HepG2 (cell line): ENCODE data around the gene SRD5A3. TPM values are rescaled to one million over a fixed set of nuclear protein-coding genes. Genes with fewer than 3 reads are reported as not detected.

Experiments
- BORCS8-MEF2B ChIP-seq: sonication (generic); formaldehyde crosslinking; IDR thresholded peaks from 2 replicates; pipeline ENCODE4 v1.8.0; 2022; ENCODE audit warnings: mild to moderate bottlenecking, missing genetic modification reagents
- CC2D1A ChIP-seq: sonication (generic); formaldehyde crosslinking; IDR thresholded peaks from 2 replicates; pipeline ENCODE4 v1.8.1; 2023; ENCODE audit warnings: mild to moderate bottlenecking, missing genetic modification reagents
- FOXC1 ChIP-seq: sonication (generic); formaldehyde crosslinking; IDR thresholded peaks from 2 replicates; pipeline ENCODE4 v1.8.0; 2022; ENCODE audit warnings: mild to moderate bottlenecking, missing genetic modification reagents, borderline replicate concordance
- FOXP1 ChIP-seq, 2 experiments: fragments of 450-650 bp in 1 of 2; IDR thresholded peaks; 2 replicates each; pipeline ENCODE4 v1.6.1; 2017 to 2018; ENCODE audit warnings: antibody characterized with exemption in 1 of 2
- GLI4 ChIP-seq: sonication (generic); formaldehyde crosslinking; IDR thresholded peaks from 2 replicates; pipeline ENCODE4 v1.5.1; 2020; ENCODE audit warnings: missing genetic modification reagents, mild to moderate bottlenecking, moderate library complexity, borderline replicate concordance
- IRX3 ChIP-seq: sonication (generic); formaldehyde crosslinking; IDR thresholded peaks from 2 replicates; pipeline ENCODE4 v1.8.1; 2023; ENCODE audit warnings: mild to moderate bottlenecking, low read depth, missing genetic modification reagents, borderline replicate concordance
- MAF1 ChIP-seq: sonication (generic); formaldehyde crosslinking; IDR thresholded peaks from 2 replicates; pipeline ENCODE4 v1.5.0; 2020; ENCODE audit warnings: missing genetic modification reagents, borderline replicate concordance
- MAZ ChIP-seq, 2 experiments: sonication (generic) in 1 of 2; formaldehyde crosslinking in 1 of 2; IDR thresholded peaks; 2 replicates each; pipeline versions ENCODE4 v1.5.0 to v1.6.1; 2012 to 2020; ENCODE audit warnings: low read depth in 2 of 2, mild to moderate bottlenecking in 2 of 2, borderline replicate concordance in 1 of 2, improper control_type of control experiment in 1 of 2, low read length in 1 of 2, missing genetic modification reagents in 1 of 2, moderate library complexity in 1 of 2
- NFE2L2 ChIP-seq: fragments of 150-350 bp; IDR thresholded peaks from 2 replicates; pipeline ENCODE4 v1.6.1; 2014; ENCODE audit warnings: low read length
- NFIC ChIP-seq: IDR thresholded peaks from 2 replicates; pipeline ENCODE4 v1.6.1; 2012; ENCODE audit warnings: mild to moderate bottlenecking, low read length, inconsistent platforms
- PBX3 ChIP-seq: sonication (generic); formaldehyde crosslinking; IDR thresholded peaks from 2 replicates; pipeline ENCODE4 v1.8.1; 2023; ENCODE audit warnings: missing genetic modification reagents, inconsistent platforms, borderline replicate concordance
- PTBP1 ChIP-seq: fragments of 200-400 bp; formaldehyde crosslinking; IDR thresholded peaks from 2 replicates; pipeline ENCODE4 v1.6.1; 2018; ENCODE audit warnings: low read length, low read depth; ENCODE audit not compliant: poor library complexity, severe bottlenecking
- RFXANK ChIP-seq: IDR thresholded peaks from 2 replicates; pipeline ENCODE4 v1.6.1; 2016
- RXRB ChIP-seq: IDR thresholded peaks from 2 replicates; pipeline ENCODE4 v1.6.1; 2016; ENCODE audit warnings: borderline replicate concordance, missing genetic modification reagents, missing compliant biosample characterization
- SETDB1 ChIP-seq: sonication (generic); formaldehyde crosslinking; IDR thresholded peaks from 2 replicates; pipeline ENCODE4 v1.5.1; 2020; ENCODE audit warnings: missing genetic modification reagents, mild to moderate bottlenecking, borderline replicate concordance
- SNAPC2 ChIP-seq: sonication (generic); formaldehyde crosslinking; IDR thresholded peaks from 2 replicates; pipeline ENCODE4 v1.8.1; 2022; ENCODE audit warnings: mild to moderate bottlenecking, missing genetic modification reagents
- SRY ChIP-seq: sonication (generic); formaldehyde crosslinking; IDR thresholded peaks from 2 replicates; pipeline ENCODE4 v1.8.0; 2022; ENCODE audit warnings: mild to moderate bottlenecking, missing genetic modification reagents
- TAF15 ChIP-seq: fragments of 200-400 bp; formaldehyde crosslinking; IDR thresholded peaks from one replicate; pipeline ENCODE4 v1.6.1; 2018; ENCODE audit warnings: mild to moderate bottlenecking, low read depth, low read length; ENCODE audit not compliant: poor library complexity, severe bottlenecking
- THAP7 ChIP-seq: sonication (generic); formaldehyde crosslinking; IDR thresholded peaks from 2 replicates; pipeline ENCODE4 v1.8.1; 2023; ENCODE audit warnings: mild to moderate bottlenecking, missing genetic modification reagents
- U2AF1 ChIP-seq: fragments of 200-400 bp; formaldehyde crosslinking; optimal IDR thresholded peaks from 2 replicates; pipeline ENCODE3; 2017; ENCODE audit warnings: mild to moderate bottlenecking, low read depth, low read length
- ZNF160 ChIP-seq: sonication (generic); formaldehyde crosslinking; IDR thresholded peaks from 2 replicates; pipeline ENCODE4 v1.8.0; 2022; ENCODE audit warnings: mild to moderate bottlenecking, inconsistent platforms, missing genetic modification reagents
- ZNF350 ChIP-seq: sonication (generic); formaldehyde crosslinking; IDR thresholded peaks from 2 replicates; pipeline ENCODE4 v1.4.0; 2020; ENCODE audit warnings: mild to moderate bottlenecking, low read depth, missing genetic modification reagents, borderline replicate concordance
- ZNF382 ChIP-seq: sonication (generic); formaldehyde crosslinking; IDR thresholded peaks from 2 replicates; pipeline ENCODE4 v1.5.0; 2020; ENCODE audit warnings: missing genetic modification reagents, mild to moderate bottlenecking, borderline replicate concordance
- ZNF766 ChIP-seq: sonication (generic); formaldehyde crosslinking; IDR thresholded peaks from 2 replicates; pipeline ENCODE4 v1.5.0; 2020; ENCODE audit warnings: missing genetic modification reagents, borderline replicate concordance
- ZNF781 ChIP-seq: sonication (generic); formaldehyde crosslinking; IDR thresholded peaks from 2 replicates; pipeline ENCODE4 v1.5.1; 2020; ENCODE audit warnings: borderline replicate concordance, mild to moderate bottlenecking, missing genetic modification reagents; ENCODE audit errors: not compliant biosample characterization
- ZNF878 ChIP-seq: sonication (generic); formaldehyde crosslinking; IDR thresholded peaks from 2 replicates; pipeline ENCODE4 v1.8.1; 2023; ENCODE audit warnings: mild to moderate bottlenecking, missing genetic modification reagents, moderate library complexity
- polyA plus RNA-seq, 8 experiments: library from polyadenylated mRNA; depleted of rRNA in 3 of 8; stranded (reverse) in 7 of 8; unstranded in 1 of 8; fragments of >200 nt; fragmentation: Illumina TruSeq in 4 of 8; extraction: Trizol in 4 of 8; gene quantifications; 2 replicates each; pipeline versions ENCODE4 v1.2.1 to v1.2.3, GENCODE V29; 2011 to 2016; ENCODE audit warnings: low read depth in 4 of 8, missing spikeins in 1 of 8, mixed read lengths in 1 of 8; ENCODE audit not compliant: insufficient read depth in 1 of 8
- total RNA-seq, 5 experiments: library from RNA; depleted of rRNA; stranded (reverse); fragments of >200 nt; fragmentation: Illumina TruSeq; extraction: Trizol; gene quantifications; 2 replicates each; pipeline ENCODE4 v1.2.3, GENCODE V29; 2016; ENCODE audit warnings: low read depth in 1 of 5
- TF ChIP-seq, protein P1 (sequence below): IDR thresholded peaks from 2 replicates; pipeline ENCODE4 v1.6.1; 2016; ENCODE audit warnings: control low read depth

Gene SRD5A3
- total and polyA plus RNA-seq, 2 of the 13 experiments (the other 11 are each of a cell fraction or from before 2014, with no cell fraction given) = 12.4 to 18.4 TPM

DNA sequence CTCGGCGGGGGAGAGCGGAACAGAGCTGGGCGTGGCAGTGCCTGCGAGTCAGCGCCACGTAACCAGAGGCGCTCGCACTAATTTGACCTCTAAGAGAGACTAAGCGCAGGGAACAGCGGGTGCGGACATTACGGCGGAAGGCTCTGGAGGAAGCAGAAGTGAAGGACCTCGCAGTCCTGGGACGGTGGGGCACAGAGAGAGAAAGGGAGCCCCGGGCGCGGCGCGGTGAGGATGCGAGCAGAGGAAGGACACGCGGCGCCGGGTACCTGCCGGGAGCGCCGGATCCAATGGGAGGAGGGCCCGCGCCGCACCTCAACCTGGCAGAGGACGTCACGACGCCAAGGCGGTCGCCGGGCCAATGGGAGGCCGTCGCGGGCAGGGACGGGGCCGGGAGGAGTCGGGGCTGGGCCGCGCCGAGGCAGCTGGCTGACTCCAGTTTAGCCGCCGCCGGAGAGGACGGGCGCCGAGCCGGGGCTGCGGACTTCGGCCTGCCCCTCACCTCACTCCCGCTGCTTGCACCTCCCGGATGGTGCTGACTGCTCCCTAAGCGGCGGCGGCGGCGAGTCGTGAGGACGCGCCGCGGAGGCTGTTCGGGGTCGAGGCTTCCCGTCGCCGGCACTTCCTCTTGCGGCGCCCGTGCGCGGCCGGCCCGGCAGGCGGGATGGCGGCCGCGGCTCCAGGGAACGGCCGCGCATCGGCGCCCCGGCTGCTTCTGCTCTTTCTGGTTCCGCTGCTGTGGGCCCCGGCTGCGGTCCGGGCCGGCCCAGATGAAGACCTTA is 49.7 kb downstream of the SRD5A3 start, which contains the start of gene TMEM165 (continued):
- 0 out of 2 replicates have a peak, but pooled peaks have one; percentile 78 for TF ChIP-seq FOXC1 (CRISPR knock-in tag)
- TF ChIP-seq BORCS8-MEF2B = no peak
- peak; percentile 87 for TF ChIP-seq SRY (CRISPR knock-in tag)
- TF ChIP-seq RFXANK = no peak
- TF ChIP-seq IRX3 = no peak; the same call in 1 of the 2 replicates
- no peak for TF ChIP-seq SETDB1 (CRISPR knock-in tag)
- TF ChIP-seq MAF1 = no peak
- no peak for TF ChIP-seq U2AF1
- no peak for TF ChIP-seq ZNF382 (CRISPR knock-in tag)
- peak; percentile 88; the same call in 1 of the 2 replicates for TF ChIP-seq THAP7 (CRISPR knock-in tag)
- no peak for TF ChIP-seq NFIC
- TF ChIP-seq RXRB (CRISPR knock-in tag) = peak; percentile 57; the same call in 1 of the 2 replicates
- no peak for TF ChIP-seq TAF15
- TF ChIP-seq CC2D1A (CRISPR knock-in tag) = no peak
- no peak for TF ChIP-seq ZNF781
- 0 out of 2 replicates have a peak, but pooled peaks have one; percentile 27 for TF ChIP-seq GLI4 (CRISPR knock-in tag)
- peak; percentile 80 for TF ChIP-seq ZNF350 (CRISPR knock-in tag)
- TF ChIP-seq ZNF766 (CRISPR knock-in tag) = 0 out of 2 replicates have a peak, but pooled peaks have one; percentile 83
- no peak for TF ChIP-seq PTBP1
- no peak for TF ChIP-seq ZNF160 (CRISPR knock-in tag)
- TF ChIP-seq, protein P1, sequence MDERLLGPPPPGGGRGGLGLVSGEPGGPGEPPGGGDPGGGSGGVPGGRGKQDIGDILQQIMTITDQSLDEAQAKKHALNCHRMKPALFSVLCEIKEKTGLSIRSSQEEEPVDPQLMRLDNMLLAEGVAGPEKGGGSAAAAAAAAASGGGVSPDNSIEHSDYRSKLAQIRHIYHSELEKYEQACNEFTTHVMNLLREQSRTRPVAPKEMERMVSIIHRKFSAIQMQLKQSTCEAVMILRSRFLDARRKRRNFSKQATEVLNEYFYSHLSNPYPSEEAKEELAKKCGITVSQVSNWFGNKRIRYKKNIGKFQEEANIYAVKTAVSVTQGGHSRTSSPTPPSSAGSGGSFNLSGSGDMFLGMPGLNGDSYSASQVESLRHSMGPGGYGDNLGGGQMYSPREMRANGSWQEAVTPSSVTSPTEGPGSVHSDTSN = no peak
- no peak for TF ChIP-seq SNAPC2 (CRISPR knock-in tag)
- TF ChIP-seq ZNF878 (CRISPR knock-in tag) = no peak
- TF ChIP-seq NFE2L2 = no peak
- no peak for TF ChIP-seq PBX3 (CRISPR knock-in tag)
- TF ChIP-seq FOXP1 (IDR thresholded peaks at IDR 0.05) = no peak
- no peak for TF ChIP-seq FOXP1 (CRISPR knock-in tag; IDR thresholded peaks at IDR 0.05)
- TF ChIP-seq MAZ (IDR thresholded peaks at IDR 0.05; ENCODE audit: borderline replicate concordance, low read depth, low read length) = no peak
- no peak; the same call in 1 of the 2 replicates for TF ChIP-seq MAZ (CRISPR knock-in tag; IDR thresholded peaks at IDR 0.05; ENCODE audit: low read depth)
